Parathyroid adenoma (tissue), 2 donors: ENCODE results near the gene MCM10.
"Not testable (repeated sequence)": the region's sequence is repeated elsewhere in the genome, so short reads cannot be mapped to it uniquely, and the experiment has no call there.

ENCODE experiments used
- H2AFZ ChIP-seq: fragments of 300-600 bp; sonication (generic); one replicate; pipeline ENCODE4 v1.7.0; 2017; ENCODE audit warnings: antibody characterized with exemption, mild to moderate bottlenecking
- H3K27ac ChIP-seq: fragments of 300-600 bp; sonication (generic); one replicate; pipeline ENCODE4 v1.7.0; 2017
- H3K27me3 ChIP-seq: fragments of 300-600 bp; sonication (generic); one replicate; pipeline ENCODE4 v1.7.0; 2017; ENCODE audit warnings: low read length; ENCODE audit not compliant: control insufficient read depth, insufficient read depth
- H3K36me3 ChIP-seq: fragments of 300-600 bp; sonication (generic); one replicate; pipeline ENCODE4 v1.7.0; 2017; ENCODE audit warnings: low read length; ENCODE audit not compliant: control insufficient read depth, insufficient read depth
- H3K4me1 ChIP-seq: fragments of 300-600 bp; sonication (generic); one replicate; pipeline ENCODE4 v1.7.0; 2017; ENCODE audit warnings: control low read depth
- H3K4me2 ChIP-seq: fragments of 300-600 bp; sonication (generic); one replicate; pipeline ENCODE4 v1.7.0; 2017; ENCODE audit warnings: low read length
- H3K4me3 ChIP-seq: fragments of 300-600 bp; sonication (generic); one replicate; pipeline ENCODE4 v1.7.0; 2017; ENCODE audit warnings: low read depth, low read length
- H3K79me2 ChIP-seq: fragments of 300-600 bp; sonication (generic); one replicate; pipeline ENCODE4 v1.7.0; 2017; ENCODE audit warnings: control low read depth
- H3K9ac ChIP-seq: fragments of 300-600 bp; sonication (generic); one replicate; pipeline ENCODE4 v1.7.0; 2017; ENCODE audit warnings: mild to moderate bottlenecking
- H3K9me3 ChIP-seq: fragments of 300-600 bp; sonication (generic); one replicate; pipeline ENCODE4 v1.7.0; 2017; ENCODE audit warnings: low read length; ENCODE audit not compliant: control insufficient read depth
- CTCF ChIP-seq: fragments of 300-600 bp; sonication (generic); IDR thresholded peaks from one replicate; pipeline ENCODE4 v1.7.0; 2017; ENCODE audit warnings: antibody characterized with exemption, mild to moderate bottlenecking
- donor health status: primary hyperparathyroidism.

The MCM10 gene

GRCh38 chr10:13231808-13232207 is 70.5 kb downstream of the MCM10 start:
- Histone ChIP-seq H3K9ac (no peak overlapping the region), H3K4me2 (no peak overlapping the region), H3K36me3 (no peaks in the 10 kb centered on the region), H3K4me3 (no peak overlapping the region), H3K27ac (no peak overlapping the region), H3K27me3 (no peaks in the 10 kb centered on the region), H3K4me1 (no peaks in the 10 kb centered on the region), H3K9me3 (no peaks in the 10 kb centered on the region), H2AFZ (no peak overlapping the region), H3K79me2 (no peaks in the 10 kb centered on the region)
- TF ChIP-seq CTCF: no peak

- no peaks in the 10 kb centered on the region for H3K79me2 ChIP-seq
- no peak for TF ChIP-seq CTCF
- H3K27ac ChIP-seq: no peak overlapping the region
- H2AFZ ChIP-seq: no peak overlapping the region
- no peaks in the 10 kb centered on the region for H3K36me3 ChIP-seq
- no peaks in the 10 kb centered on the region for H3K27me3 ChIP-seq
- no peaks in the 10 kb centered on the region for H3K4me1 ChIP-seq
- no peak overlapping the region for H3K9ac ChIP-seq
- H3K4me3 ChIP-seq: no peak overlapping the region
- no peaks in the 10 kb centered on the region for H3K9me3 ChIP-seq
- no peak overlapping the region for H3K4me2 ChIP-seq
These were observed 72.0 kb downstream of the MCM10 start for GRCh38 chr10:13233358-13233757.

GRCh38 chr10:13234172-13234571 is 72.8 kb downstream of the MCM10 start, which contains the start of gene UCMA:
UCMA (minus strand) TSS chr10:13234374; CDS start chr10:13234258, 116 bp downstream.
- H3K4me2 ChIP-seq: no peak within 1 kb of the TSS
- no peak within 1 kb of the TSS for H2AFZ ChIP-seq
- no peak within 1 kb of the TSS for H3K4me3 ChIP-seq
- H3K9ac ChIP-seq: no peak within 1 kb of the TSS
- H3K79me2 ChIP-seq: no peaks in the 10 kb centered on the region
- no peaks in the 10 kb centered on the region for H3K4me1 ChIP-seq
- TF ChIP-seq CTCF: no peak
- no peaks in the 10 kb centered on the region for H3K27me3 ChIP-seq
- H3K36me3 ChIP-seq: no peaks in the 10 kb centered on the region
- H3K27ac ChIP-seq: no peak within 1 kb of the TSS
- H3K9me3 ChIP-seq: no peaks in the 10 kb centered on the region

GRCh38 chr10:13234736-13235135 is 73.4 kb downstream of the MCM10 start:
- not testable (repeated sequence) for H3K9me3 ChIP-seq, H3K27ac ChIP-seq, H3K27me3 ChIP-seq, H3K79me2 ChIP-seq, H2AFZ ChIP-seq, H3K4me2 ChIP-seq, H3K4me1 ChIP-seq, H3K4me3 ChIP-seq, H3K9ac ChIP-seq, H3K36me3 ChIP-seq

GRCh38 chr10:13236638-13237037 is 75.3 kb downstream of the MCM10 start:
- Histone ChIP-seq H3K79me2 (no peaks in the 10 kb centered on the region), H3K36me3 (no peaks in the 10 kb centered on the region), H3K27ac (no peak overlapping the region), H2AFZ (no peak overlapping the region), H3K4me2 (no peak overlapping the region), H3K9ac (no peak overlapping the region), H3K9me3 (no peaks in the 10 kb centered on the region), H3K4me3 (no peak overlapping the region), H3K4me1 (no peaks in the 10 kb centered on the region), H3K27me3 (no peaks in the 10 kb centered on the region)
- no peak for TF ChIP-seq CTCF
